GM19193 (cell line): ENCODE results near the gene TENT4B.

Experiments used
- POLR2A ChIP-seq: IDR thresholded peaks from 4 replicates; pipeline ENCODE4 v1.6.1; 2011; ENCODE audit not compliant: insufficient read depth, insufficient read length; ENCODE audit errors: extremely low read depth

TENT4B gene

DNA sequence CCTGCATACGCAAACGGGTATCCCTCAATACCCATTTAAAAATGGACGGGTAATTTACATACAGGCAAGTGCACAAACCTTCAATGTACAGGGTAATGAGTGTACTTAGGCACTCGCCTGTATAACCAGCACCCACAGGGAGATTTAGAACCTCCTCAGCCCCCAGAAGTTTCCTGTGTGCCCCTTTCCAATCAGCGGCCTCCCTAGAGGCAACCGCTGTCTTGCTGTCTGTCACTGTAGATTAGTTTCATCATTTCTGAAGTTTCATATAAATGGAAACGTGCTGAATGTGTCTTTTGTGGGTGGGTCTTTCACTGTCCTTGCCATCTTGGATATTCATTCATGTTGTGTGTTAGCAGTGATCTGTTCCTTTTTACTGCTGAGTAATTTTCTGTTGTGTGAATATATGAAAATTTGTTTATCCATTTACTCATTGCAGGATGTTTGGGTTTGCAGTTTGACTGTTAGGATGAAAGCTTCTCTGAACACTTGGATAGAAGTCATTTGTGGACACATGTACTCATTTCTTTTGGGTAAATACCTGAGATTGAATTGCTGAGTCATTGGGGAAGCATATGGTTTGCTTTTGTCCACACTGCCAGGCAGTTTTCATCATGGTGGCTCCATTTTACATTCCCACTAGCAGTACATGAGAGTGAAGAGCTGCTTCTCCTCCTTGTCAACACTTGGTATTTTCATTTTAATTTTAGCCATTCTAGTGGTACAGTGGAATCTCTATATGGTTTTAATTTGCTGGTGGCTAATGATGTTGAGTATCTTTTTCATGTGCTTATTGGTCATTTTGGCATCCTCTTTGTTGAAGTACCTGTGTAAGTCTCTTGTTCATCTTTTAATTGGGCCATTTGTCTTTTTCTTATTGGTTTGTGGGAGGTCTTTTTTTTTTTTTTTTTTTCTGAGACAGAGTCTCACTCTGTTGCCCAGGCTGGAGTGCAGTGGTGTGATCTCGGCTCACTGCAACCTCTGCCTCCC lies 111.1 kb downstream of the TENT4B start:
- TF ChIP-seq POLR2A: no peak

DNA sequence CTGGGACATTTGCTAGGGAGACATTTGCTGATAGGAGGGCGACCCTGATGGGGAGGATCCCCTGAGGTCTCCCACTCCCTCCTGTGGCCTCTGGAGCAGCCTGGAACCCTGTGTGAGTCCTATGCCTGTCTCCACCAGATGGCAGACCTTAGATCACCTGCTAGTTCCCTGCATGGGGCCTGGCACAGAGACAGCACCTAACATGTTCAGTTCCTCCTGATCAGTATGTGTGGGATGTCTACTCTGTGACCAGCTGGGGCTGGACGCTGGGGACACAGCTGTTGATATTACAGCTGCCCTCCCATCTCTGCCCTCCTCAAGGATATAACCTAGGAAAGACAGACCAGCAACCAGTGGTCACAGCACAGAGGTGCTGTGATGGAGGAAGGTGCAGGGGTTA lies 112.2 kb downstream of the TENT4B start:
- no peak for TF ChIP-seq POLR2A

DNA sequence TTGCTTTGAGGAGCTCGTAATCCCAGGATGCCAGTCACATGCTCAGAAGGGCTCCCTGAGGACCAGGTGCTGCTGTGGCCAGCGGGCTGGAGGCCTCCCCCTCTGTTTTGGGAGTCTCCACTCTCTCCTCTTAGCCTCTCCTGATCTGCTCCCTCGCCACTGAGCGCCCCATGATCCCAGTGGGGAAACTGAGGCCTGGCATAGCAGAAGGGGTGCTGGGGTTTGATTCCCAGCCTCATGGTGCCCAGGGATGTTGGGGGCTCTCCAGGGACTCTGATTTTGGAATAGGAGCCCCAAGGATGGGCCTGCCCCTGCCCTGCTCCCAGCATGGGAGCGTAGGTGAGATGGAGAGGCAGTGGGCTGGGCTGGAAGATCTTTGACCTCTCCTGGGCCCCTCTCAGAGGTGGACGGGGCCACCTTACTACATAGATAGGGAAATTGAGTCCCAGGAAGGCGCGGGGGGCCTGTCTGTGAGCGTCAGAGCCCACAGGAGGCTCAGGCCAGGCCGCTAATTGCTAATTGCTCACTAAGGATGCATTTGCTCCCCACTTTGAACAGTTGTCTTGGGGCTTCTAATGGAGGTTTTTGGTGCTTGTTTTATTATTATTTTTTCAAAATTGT lies 112.7 kb downstream of the TENT4B start:
- TF ChIP-seq POLR2A: no peak

DNA sequence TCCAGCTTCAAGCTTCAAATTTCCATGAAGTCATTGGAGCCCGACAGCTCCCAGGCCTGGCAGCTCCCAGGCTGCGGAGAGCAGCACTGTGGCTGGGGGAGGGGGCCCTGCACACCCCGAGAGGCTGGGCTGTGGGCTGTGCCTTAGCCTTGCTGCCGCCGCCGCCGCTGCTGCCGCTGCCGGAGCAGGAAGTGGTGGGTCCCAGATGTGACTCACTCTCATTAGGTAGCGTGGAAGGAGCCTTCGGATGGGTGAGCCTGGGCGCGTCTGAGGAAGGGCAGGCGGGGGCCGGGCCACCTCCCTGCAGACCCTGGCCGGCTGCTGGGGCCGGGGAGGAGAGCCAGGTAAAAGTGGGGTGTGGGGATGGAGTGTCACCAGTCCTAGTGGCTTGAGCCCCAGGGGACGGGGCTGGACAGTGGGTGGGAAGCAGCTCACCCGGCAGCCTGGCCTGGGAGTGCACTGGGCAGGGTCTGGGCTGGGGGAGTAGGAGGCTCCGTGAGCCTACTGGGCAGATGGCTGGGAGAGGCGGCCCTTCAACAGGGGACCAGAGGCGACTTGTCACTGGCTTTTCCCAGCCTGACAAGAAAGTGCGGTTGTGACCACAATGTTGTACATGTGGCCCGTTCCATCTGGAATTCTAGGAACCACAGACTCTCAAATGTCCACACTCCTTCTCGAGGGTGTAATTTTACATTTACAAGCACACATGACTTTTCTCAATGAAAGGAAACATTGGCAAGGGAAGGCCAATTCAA lies 113.4 kb downstream of the TENT4B start, which contains the start of gene ADCY7:
Gene ADCY7 (plus strand): TSS at position 215 of the 755 bp plus-strand sequence. CDS start 21,629 bp downstream, outside the sequence.
- TF ChIP-seq POLR2A: peak; percentile 67

DNA sequence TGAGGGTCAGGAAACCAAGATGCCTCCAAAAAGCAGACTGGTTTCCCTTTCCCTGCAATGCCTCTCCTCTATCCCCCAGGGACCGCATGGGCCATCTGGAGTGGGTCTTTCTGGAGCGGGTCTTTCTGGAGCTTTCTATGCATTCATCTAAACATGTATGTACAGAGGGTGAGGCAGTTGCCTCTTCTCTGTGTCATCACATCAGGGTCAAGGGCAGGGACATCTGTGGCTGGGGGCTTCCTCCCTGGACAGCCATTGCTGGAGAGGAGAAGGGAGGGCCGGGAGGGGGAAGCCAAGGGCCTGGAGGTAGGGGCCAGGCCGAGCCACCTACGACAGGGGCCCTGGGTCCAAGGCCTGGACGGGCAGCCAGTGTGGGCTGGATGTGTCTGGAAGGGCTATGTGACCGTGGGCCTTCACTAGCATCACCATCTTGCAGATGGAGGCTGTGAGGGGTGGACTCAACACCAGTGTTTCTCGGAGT lies 114.1 kb downstream of the TENT4B start:
- no peak for TF ChIP-seq POLR2A

DNA sequence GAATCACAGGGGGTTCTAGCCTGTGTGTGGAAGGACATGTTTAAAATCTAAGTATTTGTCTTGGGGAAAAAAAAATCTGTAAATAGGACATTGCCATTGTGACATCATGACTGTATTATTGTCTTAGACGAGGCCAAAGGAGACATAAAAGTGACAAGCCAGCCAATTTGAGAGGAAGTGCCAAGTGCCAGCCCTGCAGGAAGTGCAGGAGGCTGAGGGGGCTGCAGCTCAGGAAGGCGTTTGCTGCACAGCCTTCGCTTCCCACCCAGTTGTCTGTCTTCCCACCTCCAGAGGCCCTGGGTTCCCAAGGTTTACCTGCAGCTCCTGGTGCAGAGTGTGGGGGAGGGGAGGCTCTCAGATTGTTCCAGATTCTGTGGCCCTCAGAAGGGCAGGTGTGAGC lies 114.5 kb downstream of the TENT4B start:
- no peak for TF ChIP-seq POLR2A

DNA sequence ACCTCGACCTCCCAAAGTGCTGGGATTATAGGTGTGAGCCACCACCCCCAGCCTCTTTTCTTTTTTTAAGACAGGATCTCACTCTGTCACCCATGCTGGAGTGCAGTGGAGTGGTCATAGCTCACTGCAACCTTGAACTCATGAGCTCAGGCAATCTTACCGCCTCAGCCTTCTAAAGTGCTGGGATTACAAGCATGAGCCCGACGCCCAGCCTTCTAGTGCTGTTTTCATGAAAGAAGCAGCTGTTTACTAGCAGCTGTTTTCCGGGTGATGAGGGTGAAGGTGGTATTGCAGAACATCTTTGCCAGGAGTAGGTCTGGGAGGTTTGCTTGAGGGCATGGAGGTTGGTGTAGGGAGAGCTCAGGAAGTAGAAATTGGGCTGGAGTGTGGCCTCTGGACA lies 115.2 kb downstream of the TENT4B start:
- TF ChIP-seq POLR2A: no peak

DNA sequence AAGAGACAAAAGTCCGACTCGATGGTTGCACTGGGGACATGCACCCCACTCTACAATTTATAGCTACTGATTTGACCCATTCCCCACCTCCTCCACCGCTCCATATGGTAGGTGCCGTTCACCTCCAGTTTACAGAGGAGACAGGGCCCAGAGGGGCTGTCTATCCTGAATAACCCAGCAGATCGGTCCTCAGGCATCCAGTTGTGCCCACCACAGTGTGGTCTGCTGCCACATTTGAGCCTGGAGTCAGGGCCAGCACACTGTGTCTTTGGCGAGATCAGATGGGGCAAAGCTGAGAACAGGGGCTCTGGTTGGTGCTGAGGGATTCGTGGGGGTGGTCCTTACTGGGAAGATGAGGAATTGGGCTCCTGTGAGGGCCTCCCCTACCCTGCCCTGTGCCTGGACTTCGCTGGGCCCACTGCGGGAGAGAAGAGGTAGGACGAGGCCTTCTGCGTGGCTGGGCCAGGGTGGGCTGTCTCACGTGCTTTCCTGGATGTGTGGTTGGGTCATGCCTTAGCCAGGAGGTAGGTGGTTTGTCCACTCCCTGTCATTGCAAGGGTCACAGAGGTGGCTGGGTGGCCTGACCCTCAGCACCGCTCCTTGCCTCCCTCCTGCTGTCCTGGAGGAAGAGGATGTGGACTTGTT lies 116.1 kb downstream of the TENT4B start:
- TF ChIP-seq POLR2A: no peak

DNA sequence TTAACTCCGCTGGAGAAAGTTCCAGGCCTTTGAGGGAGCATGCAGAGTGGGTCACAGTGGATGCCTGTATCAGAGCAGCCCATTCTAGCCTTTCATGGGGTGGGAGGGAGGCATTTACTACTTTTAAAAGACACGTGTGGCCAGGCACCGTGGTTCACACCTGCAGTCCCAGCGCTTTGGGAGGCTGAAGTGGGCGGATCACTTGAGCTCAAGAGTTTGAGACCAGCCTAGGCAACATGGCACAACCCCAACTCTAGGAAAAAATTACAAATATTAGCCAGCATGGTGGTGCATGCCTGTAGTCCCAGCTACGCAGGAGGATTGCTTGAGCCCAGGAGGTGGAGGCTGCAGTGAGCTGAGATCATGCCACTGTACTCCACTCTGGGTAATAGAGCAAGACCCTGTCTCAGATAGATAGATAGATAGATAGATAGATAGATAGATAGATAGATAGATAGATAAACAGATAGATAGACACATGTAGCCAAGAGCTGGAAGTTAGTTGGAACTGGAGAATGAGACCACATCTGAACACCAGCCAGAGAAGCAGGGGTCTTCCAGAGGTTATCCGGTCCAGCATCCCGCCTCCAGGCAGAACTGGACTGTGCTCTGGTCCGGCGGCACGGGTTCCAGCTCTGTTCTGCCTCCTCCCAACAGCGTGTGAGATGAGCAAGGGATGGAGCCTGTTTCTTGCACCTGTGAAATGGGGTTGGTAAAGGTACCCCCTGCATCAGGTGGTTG lies 116.8 kb downstream of the TENT4B start:
- TF ChIP-seq POLR2A: no peak

DNA sequence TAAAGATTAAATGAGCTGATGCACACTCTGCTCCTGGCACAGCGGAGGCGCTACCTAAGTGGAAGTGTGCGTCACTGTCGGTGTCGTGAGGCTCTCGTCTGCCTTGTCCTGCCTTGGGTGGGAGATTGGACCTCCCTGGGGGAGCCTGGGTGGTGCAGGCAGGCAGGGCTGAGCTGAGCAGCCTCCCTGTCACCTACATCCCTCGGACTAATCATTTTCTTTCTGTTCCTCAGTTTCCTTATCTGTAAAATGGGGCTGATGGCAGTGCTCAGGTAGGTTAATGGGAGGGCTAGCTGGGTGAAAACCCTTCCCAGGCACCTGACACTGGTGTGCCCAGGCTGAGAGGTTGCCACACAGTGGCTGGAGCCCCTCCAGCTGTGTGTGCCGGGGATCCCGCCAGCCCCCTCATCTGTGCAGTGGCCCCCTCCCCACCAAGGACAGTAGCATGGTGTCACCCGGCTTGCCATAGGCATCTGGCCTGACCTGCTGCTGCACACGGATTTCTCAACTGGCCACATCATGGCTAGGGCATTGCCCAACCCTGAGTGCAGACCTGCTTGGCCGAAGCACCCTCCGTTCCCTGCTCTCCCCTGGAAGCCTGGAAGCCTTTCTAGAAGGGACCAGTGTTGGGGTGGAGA lies 117.5 kb downstream of the TENT4B start:
- no peak for TF ChIP-seq POLR2A

DNA sequence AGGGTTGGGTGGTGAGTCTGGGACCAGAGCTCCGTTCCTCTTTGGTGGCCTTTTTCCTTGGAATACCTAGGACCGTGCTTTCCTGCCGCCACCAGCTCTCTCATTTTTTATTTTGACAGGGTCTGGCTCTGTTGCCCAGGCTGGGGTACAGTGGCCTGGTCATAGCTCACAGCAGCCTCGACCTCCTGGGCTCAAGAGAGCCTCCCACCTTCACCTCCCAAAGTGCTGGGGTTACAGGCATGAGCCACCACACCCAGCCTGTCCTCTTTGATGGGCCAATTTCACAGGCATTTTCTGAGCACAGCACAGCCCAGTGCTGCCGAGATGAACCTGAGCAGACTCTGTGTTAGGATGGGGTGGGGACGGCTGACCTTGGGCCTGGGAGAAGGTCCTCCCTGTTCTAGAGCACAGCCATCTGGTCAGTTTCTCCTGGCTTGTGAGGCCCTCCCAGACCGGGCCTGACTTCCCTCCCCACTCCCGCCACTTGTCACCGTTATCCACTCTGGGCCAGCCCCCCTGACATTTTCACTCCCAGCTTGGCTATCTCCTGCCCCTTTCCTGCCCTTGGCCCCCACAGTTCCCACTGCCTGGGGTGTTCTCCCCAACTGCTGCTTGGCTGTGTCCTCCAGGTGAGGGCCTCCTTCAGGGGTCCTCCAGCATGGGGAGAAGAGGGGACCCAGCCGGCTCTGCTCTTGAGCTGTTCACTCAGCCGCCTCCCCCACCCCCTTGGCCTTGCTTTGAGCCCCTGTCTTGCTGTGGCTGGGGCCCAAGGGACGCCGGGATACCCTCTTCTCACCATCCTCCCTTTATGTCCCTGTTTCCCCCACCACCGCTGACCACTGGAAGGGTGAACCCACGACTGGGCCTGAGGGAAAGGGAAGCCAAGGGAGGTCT lies 118.3 kb downstream of the TENT4B start:
- TF ChIP-seq POLR2A: no peak

DNA sequence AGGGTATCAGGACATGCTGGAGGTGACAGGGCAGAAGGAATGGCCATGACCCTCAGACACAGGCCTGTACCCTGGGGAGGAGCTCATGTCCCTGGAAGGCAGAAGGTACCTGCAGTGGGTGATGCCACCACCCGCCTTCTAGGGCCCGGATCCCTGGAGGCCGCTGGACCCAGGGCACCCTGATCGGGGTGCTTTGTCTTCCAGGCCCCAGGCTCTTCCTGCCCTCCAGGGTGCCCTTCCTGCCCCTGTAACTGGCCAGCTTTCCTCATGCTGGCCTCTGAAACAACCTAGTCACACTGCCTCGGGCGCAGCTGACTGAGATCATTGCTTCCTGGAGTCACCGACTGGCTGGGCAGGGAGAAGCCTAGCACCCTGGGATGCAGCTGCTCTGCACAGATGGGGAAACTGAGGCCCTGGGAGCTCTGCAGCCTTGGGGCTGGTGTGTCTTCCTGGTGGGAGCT lies 119.0 kb downstream of the TENT4B start:
- TF ChIP-seq POLR2A: no peak

DNA sequence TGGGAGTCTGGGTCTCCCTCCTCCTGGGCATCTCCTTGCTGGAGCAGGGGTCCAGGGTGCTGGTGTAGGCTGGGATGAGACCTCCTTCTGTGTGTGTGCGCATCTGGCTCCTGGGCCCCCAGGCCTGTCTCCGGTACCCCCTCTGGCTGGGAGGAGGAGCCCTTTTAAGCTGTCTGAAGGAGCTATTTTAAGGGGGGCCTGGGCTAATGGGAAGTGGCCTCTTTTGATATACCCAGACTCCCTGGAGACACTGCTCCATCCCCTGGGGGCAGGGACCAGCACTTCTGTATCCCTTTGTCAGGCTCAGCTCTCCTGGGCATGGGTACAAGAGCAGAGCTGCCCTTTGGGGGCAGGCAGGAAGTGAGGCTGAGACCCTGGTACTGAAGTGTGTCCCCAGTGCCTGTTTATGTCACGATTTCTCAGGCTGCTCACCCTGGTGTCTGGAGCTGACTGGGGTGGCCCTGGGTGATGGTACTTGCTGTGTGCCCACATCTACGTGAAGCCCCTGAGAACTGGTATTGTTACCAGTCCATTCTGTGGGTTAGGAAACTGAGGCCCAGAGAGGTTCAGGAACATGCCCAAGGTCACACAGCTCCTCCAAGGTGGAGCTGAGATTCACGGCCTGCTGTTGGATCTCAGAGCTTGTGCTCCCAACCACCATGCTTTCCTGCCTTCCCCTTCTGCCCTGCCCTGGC lies 119.7 kb downstream of the TENT4B start:
- no peak for TF ChIP-seq POLR2A

DNA sequence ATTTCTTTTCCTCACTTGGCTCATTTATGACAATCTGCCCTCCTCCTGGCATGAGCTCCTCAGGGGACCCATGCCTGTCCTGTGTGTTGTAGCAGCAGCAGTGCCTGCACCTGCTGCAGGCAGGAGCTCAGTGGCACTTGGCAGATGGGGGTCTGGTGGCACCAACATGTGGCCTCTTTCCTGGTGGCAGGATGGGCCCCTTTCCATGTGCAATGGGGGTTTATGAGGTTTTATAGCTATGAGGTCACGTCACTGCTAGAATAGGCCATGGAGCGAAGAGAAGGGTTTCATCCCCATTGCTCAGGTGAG lies 120.2 kb downstream of the TENT4B start:
- no peak for TF ChIP-seq POLR2A
